DOHH2 (cell line): ENCODE results near the gene POTEC.
"Not testable (repeated sequence)": the region's sequence is repeated elsewhere in the genome, so short reads cannot be mapped to it uniquely, and the experiment has no call there.

ENCODE experiments used
- CTCF ChIP-seq: fragments of 200-600 bp; sonication (generic); IDR thresholded peaks from one replicate; pipeline ENCODE4 v1.5.1; 2014; ENCODE audit warnings: antibody characterized with exemption, mild to moderate bottlenecking, low read depth, low read length; ENCODE audit not compliant: poor library complexity, severe bottlenecking
- EZH2phosphoT487 ChIP-seq: fragments of 200-600 bp; sonication (generic); IDR thresholded peaks from 2 replicates; pipeline ENCODE4 v1.6.1; 2017; ENCODE audit warnings: borderline replicate concordance, mild to moderate bottlenecking, antibody characterized with exemption, low read length, moderate library complexity, mixed read lengths

- TF ChIP-seq CTCF, EZH2phosphoT487: not testable (repeated sequence)
Observed at GRCh38 chr18:14559502-14559901, 16.1 kb upstream of the POTEC start.
